Activated effector memory CD4-positive, alpha-beta T cell treated with Interleukin-2 at 50 U/mL for 16 hours (primary cell): ENCODE measurements around the gene GAS7.

Experiments
- DNase-seq: peaks from one replicate; pipeline ENCODE4 v3.0.0-alpha.2; 2020

GAS7 gene

GRCh38 chr17:10170233-10170632 is 28.2 kb downstream of the GAS7 start:
- no peak for DNase-seq

- no peak for DNase-seq
Observed at GRCh38 chr17:10169290-10169689, 29.1 kb downstream of the GAS7 start.

DNA sequence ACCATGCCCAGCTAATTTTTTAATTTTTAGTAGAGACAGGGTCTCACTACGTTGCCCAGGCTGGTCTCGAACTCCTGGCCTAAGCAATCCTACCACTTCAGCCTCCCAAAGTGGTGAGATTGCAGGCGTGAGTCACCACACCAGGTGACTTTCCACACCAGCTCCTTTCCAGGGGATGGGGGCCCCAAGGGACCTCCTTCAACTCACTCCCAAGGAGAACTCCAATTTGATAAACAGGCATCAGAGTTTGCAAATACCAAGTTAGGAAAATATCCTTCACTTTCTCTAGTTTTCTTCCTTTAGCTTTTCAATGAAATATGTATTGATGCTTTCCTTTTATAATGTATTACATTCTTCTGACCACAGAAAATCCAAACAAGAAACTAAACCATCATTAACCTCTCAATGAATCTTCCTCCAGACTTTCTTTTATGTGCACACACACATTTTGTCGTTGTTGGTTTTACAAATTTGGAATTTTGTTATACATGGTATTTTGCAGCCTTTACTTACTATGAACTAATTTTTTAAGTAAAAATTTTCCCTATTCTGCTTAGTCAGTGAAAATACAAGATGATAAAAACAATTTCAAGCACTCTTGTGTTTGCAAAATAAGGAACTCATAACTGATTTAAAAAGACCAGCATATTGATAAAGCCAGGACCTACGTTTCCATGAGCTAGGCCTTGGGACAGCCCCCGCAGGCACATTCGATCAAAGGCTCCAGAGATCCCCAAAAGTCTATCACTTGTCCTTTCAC is 32.0 kb downstream of the GAS7 start:
- DNase-seq, result no peak

- DNase-seq, result no peak
Observed at GRCh38 chr17:10162096-10162495, 36.3 kb downstream of the GAS7 start.

DNA sequence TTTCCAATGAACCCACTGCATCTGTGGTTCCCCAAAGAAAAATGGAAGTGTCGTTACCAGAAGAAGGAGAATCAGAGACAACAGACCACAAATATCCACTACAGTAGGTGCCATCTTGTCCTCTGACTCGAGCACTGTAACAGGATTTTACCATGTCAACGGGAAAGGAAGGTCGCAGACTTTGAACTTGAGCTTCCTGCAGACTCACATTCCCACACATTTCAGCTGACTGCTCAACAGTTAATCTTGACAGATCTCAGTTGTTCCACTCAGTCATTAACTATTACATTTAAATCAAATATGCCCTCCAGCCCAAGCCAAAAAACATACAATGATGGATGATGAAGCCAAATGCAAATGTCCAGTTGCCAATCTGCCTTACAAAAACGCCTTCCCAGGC is 37.0 kb downstream of the GAS7 start:
- no peak for DNase-seq

GRCh38 chr17:10156948-10157607 is 41.3 kb downstream of the GAS7 start:
- DNase-seq, result no peak

- DNase-seq, result no peak
Observed at GRCh38 chr17:10156599-10156947, 41.8 kb downstream of the GAS7 start.

DNA sequence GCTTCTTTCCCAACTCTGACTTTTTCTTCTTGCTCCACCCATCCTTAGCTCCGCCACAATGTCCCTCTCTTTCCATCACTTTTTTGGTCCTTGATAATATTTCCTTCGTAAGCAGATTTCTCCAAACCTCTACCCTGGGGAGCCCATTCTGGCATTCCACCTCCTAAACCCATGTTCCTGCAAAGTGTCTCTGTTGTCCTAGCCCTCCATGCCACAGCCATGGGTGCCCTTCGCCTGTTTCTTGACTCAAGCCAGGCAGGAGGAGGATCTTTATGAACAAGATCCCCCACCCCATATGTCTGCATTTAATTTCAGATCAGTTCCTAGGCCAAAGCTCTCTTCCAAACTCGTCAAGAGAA is 42.4 kb downstream of the GAS7 start:
- no peak for DNase-seq

DNA sequence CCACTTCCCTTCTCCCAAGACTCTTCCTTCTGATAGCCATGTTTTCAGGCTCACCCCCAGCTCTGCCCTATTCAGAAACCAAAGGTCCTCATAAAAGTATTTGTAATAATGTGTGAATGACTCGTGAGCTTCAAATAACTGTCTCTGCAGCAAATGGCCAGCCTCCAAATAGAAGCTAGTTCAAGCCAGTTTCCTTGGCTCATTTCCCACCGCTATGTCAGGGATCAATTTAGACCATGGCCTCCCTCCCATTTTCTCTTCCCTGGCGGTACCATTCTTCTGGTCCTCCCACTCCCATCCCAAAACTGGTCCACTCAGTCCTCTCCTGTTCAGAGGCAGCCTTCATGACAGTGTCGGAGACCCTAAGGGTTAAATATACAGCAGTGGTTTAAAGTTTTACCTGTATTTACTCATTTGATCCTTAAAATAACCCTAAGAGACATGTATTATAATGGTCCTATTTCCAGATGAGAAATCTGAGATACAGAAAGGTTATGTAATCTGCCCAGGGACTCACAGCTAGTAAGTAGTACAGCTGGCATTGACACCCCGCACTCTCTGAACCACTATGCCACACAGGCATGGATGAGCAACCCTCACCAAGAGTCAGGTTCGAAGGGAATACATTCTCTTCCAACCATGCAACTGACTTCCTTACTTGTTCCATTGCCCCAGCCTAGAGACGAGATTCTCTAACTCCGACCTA is 42.9 kb downstream of the GAS7 start:
- DNase-seq, result no peak

DNA sequence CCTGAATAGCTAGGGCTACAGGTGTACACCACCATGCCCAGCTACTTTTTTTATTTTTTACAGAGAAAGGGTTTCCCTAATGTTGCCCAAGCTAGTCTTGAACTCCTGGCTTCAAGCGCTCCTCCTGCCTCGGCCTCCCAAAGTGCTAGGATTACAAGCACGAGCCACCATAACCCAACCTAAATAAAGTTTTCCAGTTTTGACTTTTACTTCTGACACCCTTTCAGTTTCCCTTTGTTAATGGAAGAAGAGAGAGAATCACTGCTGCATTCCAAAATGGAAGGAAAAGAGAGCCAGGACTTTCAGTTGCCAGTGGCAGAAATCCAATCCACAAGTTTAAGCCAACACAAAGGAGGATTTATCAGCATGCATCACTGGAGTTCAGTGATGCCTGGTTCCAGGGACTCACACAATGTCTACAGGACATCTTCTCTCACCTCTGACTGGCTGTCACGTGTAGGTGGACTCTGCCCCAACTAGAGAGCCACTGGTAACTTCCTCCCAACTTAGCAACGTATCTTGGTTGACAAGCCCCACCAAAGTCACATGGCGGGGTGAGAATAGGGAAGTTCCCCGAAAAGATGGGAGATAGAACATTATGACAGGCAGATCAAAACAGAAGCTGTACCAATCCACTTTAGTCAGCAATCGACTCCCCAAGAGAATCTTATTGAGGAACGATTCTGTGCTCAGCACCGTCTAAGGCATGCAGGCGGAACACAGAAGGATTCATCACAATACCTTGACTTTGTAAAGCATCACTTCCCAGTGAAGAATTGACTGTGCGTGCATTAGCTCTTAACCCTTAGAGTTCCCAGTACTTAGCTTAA is 46.5 kb downstream of the GAS7 start:
- DNase-seq, result no peak

- no peak for DNase-seq
Observed at GRCh38 chr17:10149573-10150399, 48.6 kb downstream of the GAS7 start.

GRCh38 chr17:10147761-10148415 is 50.5 kb downstream of the GAS7 start:
- DNase-seq, result no peak

DNA sequence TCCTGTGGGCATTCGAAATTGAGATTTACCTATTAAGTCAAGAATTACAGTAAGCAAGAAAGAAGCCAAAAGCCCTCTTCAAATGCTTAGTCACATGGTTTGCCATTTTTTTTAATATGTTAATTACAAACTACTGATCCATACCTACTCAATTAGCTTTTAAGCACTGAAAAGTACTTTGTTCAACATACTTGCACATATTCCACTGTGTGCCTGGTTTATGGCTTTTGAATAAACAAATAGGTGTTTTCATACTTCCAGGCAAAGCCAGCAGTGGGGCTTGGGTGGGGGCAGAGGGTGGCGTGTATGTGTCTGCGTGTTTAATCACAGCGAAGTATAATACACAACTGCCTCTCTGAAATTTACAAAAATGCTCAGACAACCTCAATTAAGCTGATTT is 51.4 kb downstream of the GAS7 start:
- no peak for DNase-seq

- no peak for DNase-seq
Observed at GRCh38 chr17:10144982-10145381, 53.4 kb downstream of the GAS7 start.

DNA sequence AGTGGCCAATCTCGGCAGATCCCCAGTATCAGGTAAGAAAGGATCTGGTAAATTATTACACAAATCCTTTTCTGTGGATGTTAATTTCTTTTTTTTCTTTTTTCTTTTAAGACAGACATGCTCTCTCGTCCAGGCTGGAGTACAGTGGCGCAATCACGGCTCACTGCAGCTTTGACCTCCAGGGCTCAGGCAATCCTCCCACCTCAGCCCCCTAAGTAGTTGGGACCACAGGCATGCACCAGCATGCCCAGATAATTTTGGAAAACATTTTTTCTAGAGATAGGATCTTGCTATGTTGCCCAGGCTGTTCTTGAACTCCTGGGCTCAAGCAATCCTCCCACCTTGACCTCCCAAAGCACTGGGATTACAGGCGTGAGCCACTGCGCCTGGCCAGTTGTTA is 54.0 kb downstream of the GAS7 start:
- no peak for DNase-seq

GRCh38 chr17:10141436-10141835 is 57.0 kb downstream of the GAS7 start:
- no peak for DNase-seq

GRCh38 chr17:10139577-10139976 is 58.8 kb downstream of the GAS7 start:
- no peak for DNase-seq

GRCh38 chr17:10136258-10136981 is 62.0 kb downstream of the GAS7 start:
- DNase-seq, result no peak

GRCh38 chr17:10135539-10136257 is 62.7 kb downstream of the GAS7 start:
- DNase-seq, result no peak

- no peak for DNase-seq
Observed at GRCh38 chr17:10130677-10131076, 67.7 kb downstream of the GAS7 start.

GRCh38 chr17:10130263-10130662 is 68.1 kb downstream of the GAS7 start:
- no peak for DNase-seq
